CD4-positive, alpha-beta memory T cell (primary cell): ENCODE measurements around the gene UST. TPM values are rescaled to one million over a fixed set of nuclear protein-coding genes. Genes with fewer than 3 reads are reported as not detected.

Source experiments
- CTCF ChIA-PET: fragments of 350-600 bp; sonication (Branson Sonifier 250); formaldehyde crosslinking; loops from one replicate; lab custom pipeline; 2021; ENCODE audit warnings: inconsistent platforms; ENCODE audit not compliant: partially characterized antibody; lab: Charles Lee
- POLR2A ChIA-PET: fragments of 350-600 bp; sonication (Branson Sonifier 250); formaldehyde crosslinking; loops from one replicate; lab custom pipeline; 2021; ENCODE audit not compliant: partially characterized antibody; lab: Charles Lee
- DNase-seq, 5 donors: peaks; one replicate each; pipeline versions ENCODE4 v3.0.0 to v3.0.0-alpha.2; 2020 to 2022; ENCODE audit warnings: mixed read lengths in 1 of 5
- H3K27ac ChIP-seq: one replicate; pipeline ENCODE4 v1.7.0; 2013; ENCODE audit warnings: low read depth, low read length
- H3K27me3 ChIP-seq: 2 replicates; pipeline ENCODE4 v1.7.0; 2013; ENCODE audit warnings: mild to moderate bottlenecking, low read length, moderate library complexity; ENCODE audit not compliant: insufficient read depth
- H3K36me3 ChIP-seq: 2 replicates; pipeline ENCODE4 v1.7.0; 2013; ENCODE audit warnings: mild to moderate bottlenecking, low read length, moderate library complexity; ENCODE audit not compliant: insufficient read depth
- H3K4me1 ChIP-seq: 2 replicates; pipeline ENCODE4 v1.7.0; 2013; ENCODE audit warnings: mild to moderate bottlenecking, low read length, moderate library complexity; ENCODE audit not compliant: insufficient read depth
- H3K4me3 ChIP-seq, 2 donors: one replicate each; pipeline ENCODE4 v1.7.0; 2013; ENCODE audit warnings: low read length in 2 of 2, mild to moderate bottlenecking in 1 of 2
- H3K9me3 ChIP-seq, 2 donors: one replicate each; pipeline ENCODE4 v1.7.0; 2013; ENCODE audit warnings: low read length in 2 of 2, control low read depth in 1 of 2; ENCODE audit not compliant: control insufficient read depth in 1 of 2
- H3K27ac Mint-ChIP-seq, 7 donors: one replicate each; pipeline ENCODE4 v1.8.0; 2020 to 2021; ENCODE audit warnings: mixed read lengths in 7 of 7, mild to moderate bottlenecking in 6 of 7, inconsistent platforms in 3 of 7, moderate library complexity in 3 of 7
- H3K27me3 Mint-ChIP-seq, 2 donors: one replicate each; pipeline ENCODE4 v1.8.0; 2020 to 2021; ENCODE audit warnings: mixed read lengths in 2 of 2
- H3K36me3 Mint-ChIP-seq, 2 donors: one replicate each; pipeline ENCODE4 v1.8.0; 2020 to 2021; ENCODE audit warnings: mixed read lengths in 2 of 2, inconsistent platforms in 1 of 2, mild to moderate bottlenecking in 1 of 2
- H3K4me1 Mint-ChIP-seq, 4 donors: one replicate each; pipeline ENCODE4 v1.8.0; 2020 to 2021; ENCODE audit warnings: mixed read lengths in 4 of 4, mild to moderate bottlenecking in 1 of 4
- H3K4me3 Mint-ChIP-seq, 8 donors: one replicate each; pipeline ENCODE4 v1.8.0; 2020 to 2021; ENCODE audit warnings: mixed read lengths in 8 of 8, mild to moderate bottlenecking in 7 of 8, moderate library complexity in 6 of 8, inconsistent platforms in 3 of 8
- H3K9me3 Mint-ChIP-seq, 8 donors: one replicate each; pipeline ENCODE4 v1.8.0; 2020 to 2021; ENCODE audit warnings: mixed read lengths in 8 of 8, mild to moderate bottlenecking in 5 of 8, inconsistent platforms in 3 of 8, moderate library complexity in 1 of 8
- intact Hi-C: fragments of 100-400 bp; cut with micrococcal nuclease; formaldehyde crosslinking; loops from one replicate; pipeline ENCODE4 v1.15.1; 2023
- polyA plus RNA-seq, 2 donors: library from polyadenylated mRNA; unstranded; fragments of 300-500 nt; fragmentation: Illumina TruSeq; gene quantifications; one replicate each; pipeline ENCODE4 v1.2.3, GENCODE V29; 2021
- total RNA-seq, 2 experiments: library from RNA; stranded (reverse); gene quantifications; one replicate each; pipeline ENCODE4 v1.2.3, GENCODE V29; 2021

UST gene
- total and polyA plus RNA-seq, 4 experiments from 2014 or later = 2.2 to 7.6 (median 5.1) TPM

DNA sequence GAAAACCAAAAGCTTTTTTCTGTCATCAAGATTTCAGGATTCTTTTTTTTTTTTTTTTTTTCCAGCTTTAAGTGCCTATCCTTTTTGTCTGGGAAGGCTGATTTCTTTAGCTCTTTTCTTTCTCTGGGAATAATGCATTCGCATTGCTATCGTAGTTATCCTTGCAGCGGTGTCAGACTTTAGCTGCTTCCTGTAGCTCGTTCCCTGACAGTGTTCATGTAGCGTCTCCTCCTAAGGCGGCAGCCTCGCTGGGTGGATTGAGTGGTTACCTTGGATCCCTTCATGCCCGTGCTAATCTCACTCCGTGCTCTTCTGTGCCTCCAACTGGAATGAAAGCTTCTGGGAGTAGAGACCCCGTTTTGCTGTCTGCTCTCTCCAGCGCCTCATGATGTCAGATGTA, 43.1 kb downstream of the UST start:
- Mint-ChIP-seq H3K36me3 (peaks cover 0 to 4% of the 10 kb centered on the region in 2 donors), H3K4me3 (no peak overlapping the region), H3K9me3 (peaks cover 0 to 13% (median 4%) of the 10 kb centered on the region in 8 donors), H3K4me1 (peaks cover 10 to 23% (median 13%) of the 10 kb centered on the region in 4 donors), H3K27me3 (no peaks in the 10 kb centered on the region), H3K27ac (peak overlapping the region in 1 of 7 donors; percentile 23)
- Histone ChIP-seq H3K27ac (no peak overlapping the region), H3K4me3 (no peak overlapping the region), H3K36me3 (no peaks in the 10 kb centered on the region), H3K4me1 (no peaks in the 10 kb centered on the region), H3K27me3 (no peaks in the 10 kb centered on the region), H3K9me3 (no peaks in the 10 kb centered on the region)
- ChIA-PET CTCF (no interaction called here), POLR2A (interaction anchor here (0.7 to 1.3 kb wide), 2 partner anchors 41 to 112 kb away, joined by 4 read pairs; no protein-coding TSS in a partner anchor)
- no peak for DNase-seq
- intact Hi-C loops = no loop called here

DNA sequence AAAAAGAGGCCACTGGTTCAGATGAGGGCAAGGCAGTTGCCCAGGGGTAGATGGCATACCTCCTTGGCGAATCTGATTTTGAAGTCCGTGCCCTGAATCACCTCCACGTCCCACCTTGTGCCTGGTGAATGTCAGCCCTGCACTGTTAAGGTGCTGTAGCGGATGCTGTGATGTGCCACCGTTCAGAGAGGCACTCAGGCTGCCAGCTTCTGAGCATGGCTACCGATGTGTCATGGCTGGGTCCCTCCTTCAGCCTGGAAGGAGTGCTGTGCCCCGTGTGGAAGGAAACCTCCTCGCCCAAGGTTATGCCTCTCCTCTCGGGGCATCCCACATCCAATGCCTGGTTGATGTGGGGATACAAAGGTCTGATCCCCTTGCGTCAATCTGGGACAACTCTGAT, 43.6 kb downstream of the UST start:
- no peak for DNase-seq
- H3K27ac Mint-ChIP-seq = no peak overlapping the region
- Histone ChIP-seq H3K4me1 (no peaks in the 10 kb centered on the region), H3K36me3 (no peaks in the 10 kb centered on the region), H3K27ac (no peak overlapping the region), H3K27me3 (no peaks in the 10 kb centered on the region), H3K9me3 (no peaks in the 10 kb centered on the region), H3K4me3 (no peak overlapping the region)
- peaks cover 10 to 23% (median 13%) of the 10 kb centered on the region in 4 donors for H3K4me1 Mint-ChIP-seq
- H3K4me3 Mint-ChIP-seq = no peak overlapping the region
- intact Hi-C loops = no loop called here
- H3K36me3 Mint-ChIP-seq = peaks cover 0 to 4% of the 10 kb centered on the region in 2 donors
- no peaks in the 10 kb centered on the region for H3K27me3 Mint-ChIP-seq
- ChIA-PET CTCF (no interaction called here), POLR2A (interaction anchor here (0.7 kb wide), 1 partner anchor 112 kb away, joined by 4 read pairs; no protein-coding TSS in a partner anchor)
- peaks cover 0 to 13% (median 5%) of the 10 kb centered on the region in 8 donors for H3K9me3 Mint-ChIP-seq

DNA sequence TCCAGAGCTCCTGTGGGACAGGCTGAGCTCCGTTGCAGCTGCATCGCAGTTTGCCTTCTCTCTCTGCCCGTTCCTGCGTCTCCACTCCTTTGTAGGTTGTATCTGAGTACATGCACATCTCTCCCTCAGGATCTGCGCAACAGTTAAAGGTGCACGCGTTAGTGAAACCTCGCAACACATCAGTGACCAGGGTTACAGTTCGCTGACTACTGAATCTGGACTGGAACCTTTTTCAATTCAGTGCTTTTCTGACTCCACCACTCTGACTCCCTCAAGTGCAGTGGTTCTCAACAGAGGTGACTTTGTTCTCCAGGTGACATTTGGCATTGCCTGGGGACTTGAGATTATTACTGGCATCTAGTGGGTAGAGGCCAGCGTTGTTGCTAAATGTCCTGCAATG, 44.0 kb downstream of the UST start:
- DNase-seq = no peak
- ChIA-PET CTCF (no interaction called here), POLR2A (no interaction called here)
- intact Hi-C loops = no loop called here
- H3K4me3 ChIP-seq = no peak overlapping the region
- H3K9me3 Mint-ChIP-seq = peaks cover 0 to 13% (median 5%) of the 10 kb centered on the region in 8 donors
- no peak overlapping the region for H3K27ac Mint-ChIP-seq
- H3K27me3 Mint-ChIP-seq = no peaks in the 10 kb centered on the region
- peaks cover 0 to 4% of the 10 kb centered on the region in 2 donors for H3K36me3 Mint-ChIP-seq
- no peaks in the 10 kb centered on the region for H3K36me3 ChIP-seq
- no peaks in the 10 kb centered on the region for H3K9me3 ChIP-seq
- H3K4me1 ChIP-seq = no peaks in the 10 kb centered on the region
- no peak overlapping the region for H3K27ac ChIP-seq
- H3K4me1 Mint-ChIP-seq = peaks cover 10 to 23% (median 13%) of the 10 kb centered on the region in 4 donors
- H3K4me3 Mint-ChIP-seq = no peak overlapping the region
- H3K27me3 ChIP-seq = no peaks in the 10 kb centered on the region

DNA sequence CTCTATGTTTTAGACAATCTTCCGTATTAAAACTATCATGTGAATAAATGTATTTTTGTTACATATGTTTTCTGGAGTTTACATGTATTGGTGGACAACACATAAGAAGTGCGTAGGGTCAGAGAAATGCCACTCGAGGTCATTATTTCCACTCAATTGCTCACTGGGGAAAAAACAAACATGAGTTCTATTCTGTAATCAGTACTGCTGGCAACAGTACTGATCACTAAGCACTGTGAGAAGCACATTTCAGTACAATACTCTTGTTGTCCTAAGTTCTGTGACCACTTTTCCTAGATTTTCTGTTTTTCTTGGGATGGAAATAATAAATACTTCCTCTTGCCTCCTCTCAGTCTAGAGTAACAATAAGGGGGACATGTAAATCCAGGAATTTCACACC, 44.5 kb downstream of the UST start:
- Mint-ChIP-seq H3K4me3 (no peak overlapping the region), H3K27ac (peak overlapping the region in 1 of 7 donors; percentile 32), H3K4me1 (peaks cover 8 to 21% (median 11%) of the 10 kb centered on the region in 4 donors), H3K9me3 (peaks cover 0 to 13% (median 5%) of the 10 kb centered on the region in 8 donors), H3K36me3 (peaks cover 0 to 4% of the 10 kb centered on the region in 2 donors), H3K27me3 (no peaks in the 10 kb centered on the region)
- Histone ChIP-seq H3K4me1 (no peaks in the 10 kb centered on the region), H3K27me3 (no peaks in the 10 kb centered on the region), H3K9me3 (no peaks in the 10 kb centered on the region), H3K36me3 (no peaks in the 10 kb centered on the region), H3K4me3 (no peak overlapping the region), H3K27ac (no peak overlapping the region)
- ChIA-PET CTCF (no interaction called here), POLR2A (no interaction called here)
- intact Hi-C loops = no loop called here
- no peak for DNase-seq

DNA sequence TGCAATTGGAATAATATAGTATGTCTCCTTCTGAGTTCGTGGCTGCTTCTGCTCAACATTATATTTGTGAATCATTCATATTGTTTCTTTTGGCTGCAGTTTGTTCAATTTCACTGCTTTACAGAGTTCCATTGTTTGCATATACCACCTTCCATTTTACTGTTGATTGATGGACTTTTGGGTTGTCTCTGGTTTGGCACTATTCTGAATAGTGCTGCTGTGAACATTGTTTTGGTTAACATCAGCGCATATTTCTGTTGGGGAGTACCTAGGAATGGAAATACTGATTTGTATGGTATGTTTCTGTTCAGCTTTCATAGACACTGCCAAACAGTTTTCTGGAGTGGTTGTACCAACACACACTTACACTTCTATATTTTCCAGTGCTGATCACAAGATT, 46.9 kb downstream of the UST start:
- Histone ChIP-seq H3K27me3 (no peaks in the 10 kb centered on the region), H3K27ac (no peak overlapping the region), H3K36me3 (no peaks in the 10 kb centered on the region), H3K4me1 (no peaks in the 10 kb centered on the region), H3K9me3 (no peaks in the 10 kb centered on the region), H3K4me3 (no peak overlapping the region)
- Mint-ChIP-seq H3K27me3 (no peaks in the 10 kb centered on the region), H3K27ac (no peak overlapping the region), H3K36me3 (peaks cover 0 to 4% of the 10 kb centered on the region in 2 donors), H3K4me3 (no peak overlapping the region), H3K4me1 (peaks cover 20 to 34% (median 21%) of the 10 kb centered on the region in 4 donors), H3K9me3 (peaks cover 0 to 13% (median 4%) of the 10 kb centered on the region in 8 donors)
- POLR2A ChIA-PET = no interaction called here
- no peak for DNase-seq
- CTCF ChIA-PET = no interaction called here
- intact Hi-C loops = no loop called here

DNA sequence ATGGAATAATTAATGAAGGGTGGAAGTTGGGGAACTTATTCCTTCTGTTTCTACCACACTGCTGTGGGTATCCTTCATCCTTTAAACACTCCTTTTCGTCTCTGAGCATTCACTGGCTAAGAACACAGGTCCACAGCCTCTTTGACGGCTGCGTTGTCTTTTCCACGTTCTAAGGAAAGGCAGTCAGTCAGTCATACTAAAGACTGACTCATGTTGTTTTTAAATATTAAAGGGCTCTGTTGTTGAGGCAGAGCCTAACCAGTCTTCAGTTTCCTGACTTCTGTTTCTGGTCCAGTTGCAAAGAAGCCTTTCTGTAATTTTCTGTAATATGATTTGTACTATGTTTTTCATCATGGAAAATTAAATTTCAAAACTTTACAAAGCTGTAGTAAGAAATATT, 48.0 kb downstream of the UST start:
- DNase-seq = no peak
- Mint-ChIP-seq H3K36me3 (peaks cover 0 to 4% of the 10 kb centered on the region in 2 donors), H3K9me3 (peaks cover 0 to 13% (median 4%) of the 10 kb centered on the region in 8 donors), H3K27me3 (no peaks in the 10 kb centered on the region), H3K4me3 (no peak overlapping the region), H3K4me1 (peaks cover 23 to 34% (median 24%) of the 10 kb centered on the region in 4 donors), H3K27ac (no peak overlapping the region)
- Histone ChIP-seq H3K4me3 (no peak overlapping the region), H3K9me3 (no peaks in the 10 kb centered on the region), H3K4me1 (no peaks in the 10 kb centered on the region), H3K27me3 (no peaks in the 10 kb centered on the region), H3K27ac (no peak overlapping the region), H3K36me3 (no peaks in the 10 kb centered on the region)
- ChIA-PET CTCF (no interaction called here), POLR2A (no interaction called here)
- intact Hi-C loops = no loop called here

DNA sequence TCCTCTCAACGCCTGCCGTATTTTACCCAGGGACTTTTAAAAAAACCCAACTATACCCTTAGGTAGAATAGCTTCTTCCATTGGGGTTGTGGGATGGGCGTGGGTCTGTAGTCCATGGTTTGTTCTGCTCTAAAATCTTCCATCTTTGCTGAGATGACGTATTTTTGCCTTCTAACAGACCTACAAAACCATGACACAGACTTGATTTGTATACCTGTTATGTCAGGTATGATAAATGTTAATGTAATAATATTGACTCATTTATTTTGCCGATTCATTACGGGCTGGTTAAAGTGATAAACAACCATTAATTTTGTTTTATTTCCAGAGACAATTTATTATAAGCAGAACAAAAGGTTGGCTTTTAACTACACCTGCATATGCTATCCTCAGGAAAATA, 48.7 kb downstream of the UST start:
- Mint-ChIP-seq H3K27me3 (no peaks in the 10 kb centered on the region), H3K4me1 (peaks cover 27 to 40% (median 31%) of the 10 kb centered on the region in 4 donors), H3K36me3 (peaks cover 0 to 4% of the 10 kb centered on the region in 2 donors), H3K4me3 (no peak overlapping the region), H3K9me3 (peaks cover 0 to 13% (median 4%) of the 10 kb centered on the region in 8 donors), H3K27ac (no peak overlapping the region)
- H3K36me3 ChIP-seq = no peaks in the 10 kb centered on the region
- ChIA-PET CTCF (no interaction called here), POLR2A (interaction anchor here (1.4 kb wide), 1 partner anchor 10 kb away, joined by 3 read pairs; no protein-coding TSS in a partner anchor)
- DNase-seq = no peak
- H3K27ac ChIP-seq = no peak overlapping the region
- intact Hi-C loops = no loop called here
- no peaks in the 10 kb centered on the region for H3K4me1 ChIP-seq
- no peaks in the 10 kb centered on the region for H3K9me3 ChIP-seq
- H3K4me3 ChIP-seq = no peak overlapping the region
- H3K27me3 ChIP-seq = no peaks in the 10 kb centered on the region
